ENCODE results near the gene KNTC1.

DNA sequence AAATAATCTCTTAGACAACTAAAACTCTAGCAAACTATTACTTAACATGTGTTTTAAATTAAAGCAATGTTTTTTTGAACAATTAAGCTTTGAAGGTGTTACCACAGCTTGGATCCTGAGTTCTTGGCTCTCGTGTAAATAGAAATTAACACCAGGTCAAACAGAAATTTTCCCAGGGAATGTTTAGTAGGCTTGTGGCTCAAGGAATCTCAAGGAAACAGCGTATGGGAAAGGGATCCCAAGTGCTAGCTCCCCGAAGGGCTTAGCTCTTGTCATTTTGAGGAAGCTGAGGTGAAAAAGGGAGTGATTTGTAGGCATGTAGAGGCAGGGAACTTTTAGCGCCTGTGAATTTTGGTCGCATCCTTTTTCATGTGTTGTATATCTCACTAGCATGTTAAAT, 11.4 kb downstream of the KNTC1 start:
- TF ChIP-seq, protein P1, sequence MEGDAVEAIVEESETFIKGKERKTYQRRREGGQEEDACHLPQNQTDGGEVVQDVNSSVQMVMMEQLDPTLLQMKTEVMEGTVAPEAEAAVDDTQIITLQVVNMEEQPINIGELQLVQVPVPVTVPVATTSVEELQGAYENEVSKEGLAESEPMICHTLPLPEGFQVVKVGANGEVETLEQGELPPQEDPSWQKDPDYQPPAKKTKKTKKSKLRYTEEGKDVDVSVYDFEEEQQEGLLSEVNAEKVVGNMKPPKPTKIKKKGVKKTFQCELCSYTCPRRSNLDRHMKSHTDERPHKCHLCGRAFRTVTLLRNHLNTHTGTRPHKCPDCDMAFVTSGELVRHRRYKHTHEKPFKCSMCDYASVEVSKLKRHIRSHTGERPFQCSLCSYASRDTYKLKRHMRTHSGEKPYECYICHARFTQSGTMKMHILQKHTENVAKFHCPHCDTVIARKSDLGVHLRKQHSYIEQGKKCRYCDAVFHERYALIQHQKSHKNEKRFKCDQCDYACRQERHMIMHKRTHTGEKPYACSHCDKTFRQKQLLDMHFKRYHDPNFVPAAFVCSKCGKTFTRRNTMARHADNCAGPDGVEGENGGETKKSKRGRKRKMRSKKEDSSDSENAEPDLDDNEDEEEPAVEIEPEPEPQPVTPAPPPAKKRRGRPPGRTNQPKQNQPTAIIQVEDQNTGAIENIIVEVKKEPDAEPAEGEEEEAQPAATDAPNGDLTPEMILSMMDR (IDR thresholded peaks at IDR 0.05): no peak
- no peak for TF ChIP-seq POLR2A (IDR thresholded peaks at IDR 0.05)
- TF ChIP-seq EP300 (IDR thresholded peaks at IDR 0.05): no peak
